GM12872 (cell line): ENCODE data around the gene APLN.

Experiments
- CTCF ChIP-seq: IDR thresholded peaks from 3 replicates; pipeline ENCODE4 v1.5.1; 2011; ENCODE audit warnings: low read depth, mild to moderate bottlenecking, low read length, moderate library complexity; ENCODE audit not compliant: insufficient read depth

The APLN gene

GRCh38 chrX:129622757-129623301, 31.9 kb downstream of the APLN start:
- TF ChIP-seq CTCF = no peak

- no peak for TF ChIP-seq CTCF
Measured at GRCh38 chrX:129618997-129619396, 35.8 kb downstream of the APLN start.

- TF ChIP-seq CTCF = no peak
Measured at GRCh38 chrX:129617420-129617819, 37.3 kb downstream of the APLN start.

GRCh38 chrX:129614481-129615255, 40.1 kb downstream of the APLN start:
- TF ChIP-seq CTCF = no peak

- TF ChIP-seq CTCF = no peak
Measured at GRCh38 chrX:129613596-129613995, 41.2 kb downstream of the APLN start.

GRCh38 chrX:129612396-129612795, 42.4 kb downstream of the APLN start:
- no peak for TF ChIP-seq CTCF

- 0 out of 3 replicates have a peak, but pooled peaks have one; percentile 26 for TF ChIP-seq CTCF
Measured at GRCh38 chrX:129609395-129609794, 45.4 kb downstream of the APLN start.
